ENCODE measurements around the gene HOXC9. TPM values are rescaled to one million over a fixed set of nuclear protein-coding genes. Genes with fewer than 3 reads are reported as not detected.

The HOXC9 gene
- total and polyA plus RNA-seq, 2 of the 4 experiments (the other 2 are of a cell fraction), result 0.26 TPM; not detected in 1

- H2BK20ac ChIP-seq (ENCODE audit: low read depth, low read length), result no peak overlapping the region
- ChIA-PET CTCF (no interaction called here), POLR2A (ENCODE audit: unreplicated experiment) (no interaction called here)
- H2AFZ ChIP-seq (replicated peaks; ENCODE audit: low read length, poor library complexity), result no peak overlapping the region
- H4K8ac ChIP-seq (ENCODE audit: low read depth in 2 of 2, low read length in 2 of 2), result no peak overlapping the region
- in situ Hi-C loops (cut with MboI; ENCODE audit: low sequenced_read_pairs), result no loop called here
- no TSS peak for BruUV-seq (replicated peaks)
- no peak overlapping the region for H3K9ac ChIP-seq (ENCODE audit: low read depth, low read length)
- H3K23ac ChIP-seq (ENCODE audit: low read depth, low read length), result no peak overlapping the region
- peaks cover 6% of the 10 kb centered on the region for H3K9me3 ChIP-seq (ENCODE audit: control insufficient read depth, insufficient read depth, low read length)
- peaks cover 96% of the 10 kb centered on the region for H3K27me3 ChIP-seq (ENCODE audit: control insufficient read depth, insufficient read depth, low read length)
- no peak overlapping the region for H3K14ac ChIP-seq (replicated peaks; ENCODE audit: low read depth, low read length)
- WGBS, 2 experiments (ENCODE audit: extremely low coverage in 2 of 2, insufficient read length in 1 of 2), result 10% methylated on average over 10 of the region's 25 CpGs; no CpG with 5 or more reads in 1 of the 2 experiments
- no peak overlapping the region for H2AK5ac ChIP-seq (ENCODE audit: low read depth, low read length)
- no peak overlapping the region for H3K4me2 ChIP-seq (ENCODE audit: low read depth, low read length)
- H3K18ac ChIP-seq (ENCODE audit: low read depth, low read length), result no peak overlapping the region
- DNase-seq (no peak), ATAC-seq (ENCODE audit: low read depth) (no peak)
- intact Hi-C loops (cut with micrococcal nuclease), result no loop called here
- no peak overlapping the region for H2BK120ac ChIP-seq (ENCODE audit: low read depth, low read length)
- no peaks in the 10 kb centered on the region for H3K4me1 ChIP-seq (ENCODE audit: control insufficient read depth, insufficient read depth, low read length)
- TF ChIP-seq CEBPB (IDR thresholded peaks at IDR 0.05; ENCODE audit: low read depth, low read length) (no peak), CHD1 (IDR thresholded peaks at IDR 0.05; ENCODE audit: low read depth, low read length) (no peak), MAFK (IDR thresholded peaks at IDR 0.05; ENCODE audit: low read depth, low read length) (no peak), SMC3 (IDR thresholded peaks at IDR 0.05; ENCODE audit: low read depth, low read length) (no peak), MXI1 (IDR thresholded peaks at IDR 0.05; ENCODE audit: borderline replicate concordance, low read depth, low read length) (no peak), ELK1 (IDR thresholded peaks at IDR 0.05; ENCODE audit: borderline replicate concordance, low read depth, low read length) (no peak), USF2 (IDR thresholded peaks at IDR 0.05; ENCODE audit: low read depth, low read length) (no peak), BHLHE40 (IDR thresholded peaks at IDR 0.05; ENCODE audit: low read depth, low read length) (no peak), RFX5 (IDR thresholded peaks at IDR 0.05; ENCODE audit: low read depth, low read length) (no peak), CTCF (conservative IDR thresholded peaks at IDR 0.05; ENCODE audit: low read depth, low read length) (no peak), FOS (IDR thresholded peaks at IDR 0.05; ENCODE audit: low read depth, low read length) (no peak)
- no peaks in the 10 kb centered on the region for H3K36me3 ChIP-seq (ENCODE audit: control insufficient read depth, insufficient read depth, low read length)
- H3K4ac ChIP-seq (ENCODE audit: low read depth, low read length), result no peak overlapping the region
- H2BK5ac ChIP-seq (ENCODE audit: low read depth, low read length, poor library complexity, severe bottlenecking), result no peak overlapping the region
- H4K5ac ChIP-seq (ENCODE audit: low read depth, low read length), result no peak overlapping the region
- no peak overlapping the region for H2AK9ac ChIP-seq (replicated peaks; ENCODE audit: low read depth, low read length, poor library complexity)
- H4K20me1 ChIP-seq (ENCODE audit: insufficient read depth, low read length), result no peaks in the 10 kb centered on the region
- no peak overlapping the region for H4K91ac ChIP-seq (ENCODE audit: insufficient read depth, low read depth, low read length)
- H3K79me1 ChIP-seq (ENCODE audit: low read depth in 1 of 2, low read length in 2 of 2), result no peaks in the 10 kb centered on the region
- H3K27ac ChIP-seq (ENCODE audit: insufficient read depth, low read length), result no peak overlapping the region
- dilution Hi-C loops (cut with HindIII; ENCODE audit: low sequenced_read_pairs, unreplicated experiment), result no loop called here
- H2BK15ac ChIP-seq (ENCODE audit: low read depth, low read length), result no peak overlapping the region
- H3K56ac ChIP-seq (ENCODE audit: extremely low read depth, insufficient read depth, low read length), result no peak overlapping the region
- no peak overlapping the region for H3K4me3 ChIP-seq (ENCODE audit: insufficient read depth, low read depth, low read length)
- no peaks in the 10 kb centered on the region for H3K9me1 ChIP-seq (ENCODE audit: insufficient read depth, low read length)
These were observed 43.6 kb upstream of the HOXC9 start for GRCh38 chr12:53956251-53956887.
